Astrocyte (in vitro differentiated cells and primary cell): Measurements from ENCODE around the gene TRAF3IP1.

Experiments used
- EZH2 ChIP-seq: IDR thresholded peaks from 2 replicates; pipeline ENCODE4 v1.6.1; 2012; ENCODE audit warnings: mild to moderate bottlenecking, low read length, inconsistent platforms; ENCODE audit not compliant: insufficient read depth
- TF ChIP-seq, protein P1 (sequence below): IDR thresholded peaks from 2 replicates; pipeline ENCODE4 v1.5.1; 2011; ENCODE audit warnings: low read depth, mild to moderate bottlenecking, inconsistent platforms, low read length, moderate library complexity; ENCODE audit not compliant: insufficient read depth

DNA sequence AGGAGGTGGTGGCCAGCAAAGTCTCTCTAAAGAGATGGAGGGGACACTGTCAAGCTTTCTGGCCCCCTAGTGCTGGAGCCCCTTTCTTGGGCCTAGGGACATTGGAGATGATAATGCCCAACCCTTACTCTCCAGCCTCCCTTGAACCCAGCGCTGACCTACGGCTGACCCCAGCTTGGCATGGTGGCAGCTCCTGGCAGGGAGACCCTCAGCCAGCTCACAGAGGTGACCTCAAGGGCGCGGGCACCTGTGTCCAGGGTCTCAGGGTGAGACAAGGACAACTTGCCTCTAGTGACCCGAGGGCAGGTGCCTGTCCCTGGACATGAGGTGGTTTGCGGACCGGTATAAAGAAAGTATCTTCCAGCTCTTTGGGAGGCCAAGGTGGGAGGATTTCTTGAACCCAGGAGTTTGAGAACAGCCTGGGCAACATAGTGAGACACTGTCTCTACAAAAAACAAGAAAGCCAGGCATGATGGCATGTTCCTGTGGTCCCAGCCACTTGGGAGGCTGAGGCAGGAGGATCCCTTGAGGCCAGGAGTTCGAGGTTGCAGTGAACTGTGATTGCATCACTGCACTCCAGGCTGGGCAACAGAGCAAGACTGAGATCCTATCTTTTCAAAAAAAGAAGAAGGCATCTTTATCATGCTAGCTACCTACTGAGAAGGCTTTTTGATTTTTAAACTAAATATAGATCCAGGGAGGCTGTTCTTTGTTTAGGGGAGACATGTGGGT, 28.6 kb upstream of the TRAF3IP1 start:
- TF ChIP-seq, protein P1, sequence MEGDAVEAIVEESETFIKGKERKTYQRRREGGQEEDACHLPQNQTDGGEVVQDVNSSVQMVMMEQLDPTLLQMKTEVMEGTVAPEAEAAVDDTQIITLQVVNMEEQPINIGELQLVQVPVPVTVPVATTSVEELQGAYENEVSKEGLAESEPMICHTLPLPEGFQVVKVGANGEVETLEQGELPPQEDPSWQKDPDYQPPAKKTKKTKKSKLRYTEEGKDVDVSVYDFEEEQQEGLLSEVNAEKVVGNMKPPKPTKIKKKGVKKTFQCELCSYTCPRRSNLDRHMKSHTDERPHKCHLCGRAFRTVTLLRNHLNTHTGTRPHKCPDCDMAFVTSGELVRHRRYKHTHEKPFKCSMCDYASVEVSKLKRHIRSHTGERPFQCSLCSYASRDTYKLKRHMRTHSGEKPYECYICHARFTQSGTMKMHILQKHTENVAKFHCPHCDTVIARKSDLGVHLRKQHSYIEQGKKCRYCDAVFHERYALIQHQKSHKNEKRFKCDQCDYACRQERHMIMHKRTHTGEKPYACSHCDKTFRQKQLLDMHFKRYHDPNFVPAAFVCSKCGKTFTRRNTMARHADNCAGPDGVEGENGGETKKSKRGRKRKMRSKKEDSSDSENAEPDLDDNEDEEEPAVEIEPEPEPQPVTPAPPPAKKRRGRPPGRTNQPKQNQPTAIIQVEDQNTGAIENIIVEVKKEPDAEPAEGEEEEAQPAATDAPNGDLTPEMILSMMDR = no peak
- no peak for TF ChIP-seq EZH2
